Measurements from ENCODE around the gene R3HDM2.

- no peak for TF ChIP-seq EP300 (conservative IDR thresholded peaks at IDR 0.05; ENCODE audit: poor library complexity, severe bottlenecking)
- TF ChIP-seq CTCF (IDR thresholded peaks at IDR 0.05; ENCODE audit: poor library complexity, severe bottlenecking) = no peak
- no peak for TF ChIP-seq REST (IDR thresholded peaks at IDR 0.05; ENCODE audit: borderline replicate concordance)
- no peak for TF ChIP-seq RAD21 (conservative IDR thresholded peaks at IDR 0.05)
- no peak for TF ChIP-seq EZH2 (IDR thresholded peaks at IDR 0.05; ENCODE audit: borderline replicate concordance, insufficient read depth, low read length, poor library complexity, severe bottlenecking)
- no peak for TF ChIP-seq POLR2AphosphoS5 (IDR thresholded peaks at IDR 0.05)
- no peak for TF ChIP-seq TAF1 (IDR thresholded peaks at IDR 0.05; ENCODE audit: low read depth)
- TF ChIP-seq SMC3 (conservative IDR thresholded peaks at IDR 0.05; ENCODE audit: poor library complexity) = no peak
- TF ChIP-seq MXI1 (conservative IDR thresholded peaks at IDR 0.05; ENCODE audit: poor library complexity, severe bottlenecking) = no peak
Measured at GRCh38 chr12:57470286-57470969, 39.6 kb upstream of the R3HDM2 start.

Data from neural cell (in vitro differentiated cells).